Tibial nerve (tissue), 4 donors: Measurements from ENCODE around the gene CHSY3.

ENCODE experiments used
- EP300 ChIP-seq, 2 donors: sonication (generic); formaldehyde crosslinking; IDR thresholded peaks; one replicate each; pipeline ENCODE4 v1.6.1; 2017; ENCODE audit warnings: antibody characterized with exemption in 2 of 2, mild to moderate bottlenecking in 1 of 2
- POLR2A ChIP-seq, 2 donors: fragments of 450-650 bp; IDR thresholded peaks; one replicate each; pipeline ENCODE4 v1.6.1; 2017; ENCODE audit warnings: antibody characterized with exemption in 2 of 2, mild to moderate bottlenecking in 2 of 2, moderate library complexity in 2 of 2
- TF ChIP-seq, protein P1 (sequence below), 5 experiments: fragments of 200-600 bp in 3 of 5; fragments of 450-650 bp in 2 of 5; sonication (generic) in 3 of 5; IDR thresholded peaks; one replicate each; pipeline ENCODE4 v1.5.1; 2016 to 2019; ENCODE audit warnings: antibody characterized with exemption in 5 of 5, mild to moderate bottlenecking in 3 of 5, moderate library complexity in 2 of 5

DNA sequence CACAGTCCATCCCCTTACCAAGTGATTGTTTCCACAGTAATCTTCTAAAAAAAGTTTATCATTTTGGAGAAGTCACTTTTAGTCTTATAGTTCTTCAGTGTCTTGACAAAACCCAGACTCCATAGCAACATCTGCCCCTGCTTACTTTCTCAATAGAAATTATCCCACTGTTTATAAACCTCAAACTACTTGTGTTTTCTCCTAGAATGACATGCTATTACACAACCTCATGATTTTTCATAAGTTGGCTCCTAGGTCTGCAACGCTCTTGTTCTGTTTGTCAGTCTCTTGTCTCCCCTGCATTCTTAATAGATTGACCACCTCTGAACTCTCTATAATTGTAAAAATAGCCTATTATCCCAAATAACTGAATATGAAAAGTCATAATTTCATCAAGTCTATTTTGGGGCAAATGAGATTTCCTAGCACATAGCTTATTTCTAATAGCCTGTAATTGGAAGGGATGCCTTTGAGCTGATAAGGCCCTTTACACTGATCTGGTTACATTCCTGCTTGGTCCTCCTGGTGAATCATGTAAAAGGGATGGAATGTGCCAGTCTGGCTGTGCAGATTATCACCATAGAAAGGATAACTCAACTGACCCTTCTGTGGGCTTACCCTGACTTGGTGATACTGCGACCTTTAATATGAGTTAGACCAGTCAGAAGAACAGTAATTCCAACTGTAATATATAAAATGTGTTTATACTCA lies 69.6 kb downstream of the CHSY3 start:
- TF ChIP-seq, protein P1, sequence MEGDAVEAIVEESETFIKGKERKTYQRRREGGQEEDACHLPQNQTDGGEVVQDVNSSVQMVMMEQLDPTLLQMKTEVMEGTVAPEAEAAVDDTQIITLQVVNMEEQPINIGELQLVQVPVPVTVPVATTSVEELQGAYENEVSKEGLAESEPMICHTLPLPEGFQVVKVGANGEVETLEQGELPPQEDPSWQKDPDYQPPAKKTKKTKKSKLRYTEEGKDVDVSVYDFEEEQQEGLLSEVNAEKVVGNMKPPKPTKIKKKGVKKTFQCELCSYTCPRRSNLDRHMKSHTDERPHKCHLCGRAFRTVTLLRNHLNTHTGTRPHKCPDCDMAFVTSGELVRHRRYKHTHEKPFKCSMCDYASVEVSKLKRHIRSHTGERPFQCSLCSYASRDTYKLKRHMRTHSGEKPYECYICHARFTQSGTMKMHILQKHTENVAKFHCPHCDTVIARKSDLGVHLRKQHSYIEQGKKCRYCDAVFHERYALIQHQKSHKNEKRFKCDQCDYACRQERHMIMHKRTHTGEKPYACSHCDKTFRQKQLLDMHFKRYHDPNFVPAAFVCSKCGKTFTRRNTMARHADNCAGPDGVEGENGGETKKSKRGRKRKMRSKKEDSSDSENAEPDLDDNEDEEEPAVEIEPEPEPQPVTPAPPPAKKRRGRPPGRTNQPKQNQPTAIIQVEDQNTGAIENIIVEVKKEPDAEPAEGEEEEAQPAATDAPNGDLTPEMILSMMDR (IDR thresholded peaks at IDR 0.05), result no peak
- TF ChIP-seq POLR2A (IDR thresholded peaks at IDR 0.05), result no peak
- TF ChIP-seq EP300 (IDR thresholded peaks at IDR 0.05), result no peak
